ENCODE results near the gene AGMAT.

AGMAT gene

DNA sequence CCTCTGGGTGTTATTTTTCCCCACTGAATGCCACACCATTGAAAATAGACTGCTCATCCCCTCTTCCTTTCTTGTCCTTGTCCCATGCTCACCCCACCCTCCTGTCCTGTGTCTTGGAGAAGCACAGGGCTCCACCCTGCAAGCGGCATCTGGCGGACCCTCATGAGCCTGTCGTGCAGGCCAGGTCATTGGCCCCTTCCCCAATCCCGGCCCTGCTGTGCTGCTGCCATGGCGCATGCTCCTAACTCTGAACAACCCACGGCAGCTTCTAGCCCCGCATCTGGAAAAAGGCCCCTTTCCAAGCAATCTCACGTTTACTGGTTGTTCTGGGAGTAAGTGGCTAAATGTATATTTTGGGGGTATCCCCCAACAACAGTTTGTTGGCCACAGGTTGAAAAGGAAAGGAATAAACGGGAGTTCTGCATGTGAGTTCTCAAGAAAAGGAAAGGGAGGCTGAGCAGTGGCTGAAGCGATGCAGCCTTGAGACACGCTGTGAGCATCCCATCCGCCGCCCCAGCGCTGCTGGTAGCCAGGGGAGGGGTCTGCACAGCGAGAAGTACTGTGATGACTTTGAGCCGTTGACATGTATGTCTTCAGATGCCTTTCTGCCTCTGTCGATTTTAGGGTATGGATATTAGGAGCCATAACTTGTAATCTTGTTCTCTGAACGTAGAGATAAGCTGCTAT, 16.3 kb downstream of the AGMAT start:
- DNase-seq (ENCODE audit: low read depth) = no peak

DNA sequence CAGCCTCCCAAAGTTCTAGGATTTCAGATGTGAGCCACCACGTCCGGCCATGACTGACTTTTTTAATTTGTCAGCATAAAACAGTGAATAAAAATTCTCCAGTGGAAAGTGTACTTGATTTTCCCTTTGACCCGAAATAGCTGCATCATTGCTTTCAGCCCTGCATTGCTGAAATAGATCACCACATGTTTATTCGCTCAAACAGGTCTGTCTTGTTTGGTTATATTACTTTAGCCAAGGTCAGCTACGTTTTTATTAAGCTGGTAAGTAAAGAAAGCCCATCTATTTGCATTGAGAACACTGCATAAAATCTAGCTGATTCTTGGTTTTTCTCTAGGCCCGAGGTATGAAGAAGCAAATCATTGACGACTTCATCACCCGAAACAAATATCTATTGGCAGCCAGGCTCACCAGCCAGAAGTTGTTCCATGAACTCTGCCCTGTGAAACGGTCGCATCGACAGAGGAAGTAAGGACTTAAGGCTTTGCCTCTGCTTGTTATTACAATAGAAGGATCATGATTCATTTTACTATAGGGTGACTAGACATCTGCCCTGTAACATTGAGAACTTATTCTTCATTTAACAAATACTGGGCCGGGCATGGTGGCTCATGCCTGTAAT, 25.6 kb downstream of the AGMAT start:
- DNase-seq (ENCODE audit: low read depth) = no peak

GRCh38 chr1:15558516-15558915, 26.3 kb downstream of the AGMAT start:
- no peak for DNase-seq (ENCODE audit: low read depth)

DNA sequence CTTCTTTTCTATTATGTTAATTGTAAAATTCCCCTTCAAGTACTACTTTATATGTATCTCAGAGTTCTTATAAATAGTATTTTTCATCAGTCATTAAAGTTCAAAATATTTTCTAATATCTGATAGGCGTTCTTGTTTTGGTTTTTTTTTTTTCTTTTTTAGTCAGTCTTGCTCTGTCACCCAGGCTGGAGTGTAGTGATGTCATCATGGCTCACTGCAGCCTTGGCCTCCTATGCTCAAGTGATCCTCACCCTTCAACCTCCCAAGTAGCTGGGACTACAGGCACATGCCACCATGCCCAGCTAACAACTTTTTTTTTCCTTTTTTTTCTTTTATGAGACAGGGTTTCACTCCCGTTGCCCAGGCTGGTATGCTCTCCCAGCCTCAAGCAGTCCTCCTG, 27.3 kb downstream of the AGMAT start:
- peak; percentile 31 for DNase-seq (ENCODE audit: low read depth)

- DNase-seq (ENCODE audit: low read depth) = no peak
These were observed 27.8 kb downstream of the AGMAT start for GRCh38 chr1:15557008-15557407.

- DNase-seq (ENCODE audit: low read depth) = no peak
These were observed 34.3 kb downstream of the AGMAT start for GRCh38 chr1:15550573-15550972.

- no peak for DNase-seq (ENCODE audit: low read depth)
These were observed 38.2 kb downstream of the AGMAT start for GRCh38 chr1:15546641-15547040.

DNA sequence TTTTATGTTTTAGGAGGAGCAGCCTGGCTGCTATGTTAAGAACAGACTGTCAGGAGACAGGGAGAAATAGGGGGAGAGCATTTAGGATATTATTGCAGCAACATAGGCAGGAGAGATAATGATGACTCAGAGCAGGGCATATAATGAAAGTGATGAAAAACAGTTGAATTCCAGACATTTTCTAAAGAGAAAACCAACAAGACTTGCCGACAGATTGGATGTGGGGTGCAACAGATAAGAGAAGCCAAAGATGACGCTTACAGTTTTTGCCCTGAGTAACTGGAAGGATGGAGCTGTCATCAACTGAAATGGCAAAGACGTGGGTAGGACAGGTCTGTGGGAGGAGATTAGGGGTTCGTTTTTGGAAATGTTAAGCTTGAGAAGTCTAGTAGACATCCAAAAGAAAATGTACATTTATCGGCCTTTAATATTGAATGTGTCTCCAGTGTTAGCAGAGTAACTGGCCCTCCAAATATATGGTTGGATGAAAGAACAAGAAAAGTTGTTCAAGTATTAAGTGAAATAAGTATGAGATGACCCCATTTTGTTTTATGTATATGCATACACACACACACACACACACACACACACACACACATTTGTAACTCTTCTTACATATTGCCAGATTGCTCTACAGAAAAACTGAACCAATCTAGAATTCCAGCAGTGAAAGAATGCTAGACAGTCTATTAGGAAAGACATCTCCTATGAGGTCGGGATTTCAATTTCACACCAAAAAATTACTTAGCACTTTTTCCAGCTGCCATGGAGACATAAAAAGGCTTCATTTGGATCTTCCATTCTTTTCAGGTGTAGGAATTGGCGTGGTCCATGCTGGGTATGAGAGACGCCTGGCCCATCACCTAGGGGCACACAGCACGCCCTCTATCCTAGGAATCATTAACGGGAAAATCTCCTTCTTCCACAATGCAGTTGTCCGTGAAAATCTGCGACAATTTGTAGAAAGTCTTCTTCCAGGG, 41.0 kb downstream of the AGMAT start:
- no peak for DNase-seq (ENCODE audit: low read depth)

DNA sequence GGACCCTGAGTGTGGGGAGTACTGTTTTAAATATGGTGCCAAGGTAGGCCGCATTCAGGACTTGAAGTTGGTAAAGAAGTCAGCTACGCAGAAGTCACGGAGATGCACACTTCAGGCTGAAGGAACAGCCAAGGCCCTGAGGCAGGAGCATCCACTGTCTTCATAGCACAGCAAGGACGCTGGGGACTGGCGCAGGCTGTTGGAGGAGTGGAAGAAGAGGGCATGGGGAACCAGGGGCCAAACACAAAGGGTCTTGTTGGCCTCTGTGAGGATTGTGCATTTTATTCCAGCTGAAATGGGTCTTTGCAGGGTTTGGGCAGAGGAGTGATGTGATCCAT, 41.6 kb downstream of the AGMAT start:
- DNase-seq (ENCODE audit: low read depth) = no peak

DNA sequence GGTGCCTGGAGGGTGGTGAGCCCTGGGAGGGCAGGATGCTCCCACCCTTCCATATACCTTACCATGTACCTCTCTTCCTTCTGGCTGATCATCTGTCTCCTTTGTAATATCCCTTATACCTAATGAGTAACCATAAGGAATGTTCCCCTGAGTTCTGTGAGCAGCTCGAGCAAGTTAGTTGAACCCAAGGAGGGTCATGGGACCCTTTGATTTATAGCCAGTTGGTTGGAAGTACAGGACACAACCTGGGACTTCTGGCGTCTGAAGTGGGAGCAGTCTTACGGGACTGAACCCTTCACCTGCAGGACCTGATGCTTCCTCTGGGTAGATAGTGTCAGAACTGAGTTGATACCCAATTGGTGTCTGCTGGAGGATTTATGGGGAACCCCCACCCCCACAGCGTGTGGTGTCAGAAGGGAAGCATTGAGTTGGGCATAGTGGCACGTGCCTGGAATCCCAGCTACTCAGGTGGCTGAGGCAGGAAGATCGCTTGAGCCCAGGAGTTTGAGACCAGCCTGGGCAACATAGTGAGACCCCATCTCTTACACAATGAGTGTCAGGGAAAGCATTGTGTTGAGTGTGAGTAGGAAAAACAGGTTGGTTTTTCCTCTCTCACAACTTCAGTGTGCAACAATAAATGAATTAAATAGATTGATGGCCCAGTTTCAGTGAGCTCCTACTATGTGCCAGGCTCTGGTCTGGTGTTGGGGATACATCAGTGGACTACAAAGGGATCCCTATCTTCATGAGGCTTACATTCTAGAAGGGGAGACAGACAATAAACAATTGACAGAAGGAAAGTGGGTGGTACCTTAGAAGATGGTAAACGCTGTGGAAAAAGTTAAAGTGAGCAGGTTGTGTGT, 42.2 kb downstream of the AGMAT start:
- DNase-seq (ENCODE audit: low read depth) = no peak

GRCh38 chr1:15541231-15541792, 43.5 kb downstream of the AGMAT start:
- no peak for DNase-seq (ENCODE audit: low read depth)

DNA sequence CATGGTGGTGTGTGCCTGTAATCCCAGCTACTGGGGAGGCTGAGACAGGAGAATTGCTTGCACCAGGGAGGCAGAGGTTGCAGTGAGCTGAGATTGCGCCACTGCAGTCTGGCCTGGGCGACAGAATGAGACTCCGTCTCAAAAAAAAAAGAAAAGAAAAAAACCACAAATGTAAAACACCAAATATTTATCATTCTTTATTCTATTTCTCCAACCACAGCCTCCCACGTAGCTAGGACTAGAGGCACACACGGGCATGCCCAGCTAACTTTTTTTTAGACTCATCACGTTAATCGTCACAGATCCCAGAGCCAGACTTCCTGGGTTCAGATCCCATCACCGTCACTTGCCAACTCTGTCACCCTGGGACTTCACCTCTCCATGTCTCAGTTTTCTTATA, 44.7 kb downstream of the AGMAT start:
- DNase-seq (ENCODE audit: low read depth) = no peak

DNA sequence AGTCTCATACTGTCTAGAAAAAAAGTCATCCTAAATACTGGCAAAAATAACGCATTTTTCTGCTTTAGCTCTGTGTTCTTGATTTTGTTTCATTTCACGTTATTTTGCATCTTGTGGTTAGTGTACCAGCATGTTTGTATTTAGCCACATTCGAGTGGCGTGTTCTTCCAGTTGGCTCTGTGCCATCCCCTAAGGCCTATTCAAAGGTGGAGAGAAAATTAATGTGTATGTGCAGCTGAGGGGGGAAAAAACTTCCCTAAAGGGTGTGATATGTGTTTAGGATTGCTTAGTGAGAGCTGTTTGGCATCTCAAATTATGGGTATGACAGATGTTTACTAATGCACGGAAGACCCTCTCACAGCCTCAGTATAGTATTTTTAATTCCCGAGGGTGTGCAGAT, 46.1 kb downstream of the AGMAT start:
- DNase-seq (ENCODE audit: low read depth) = no peak

DNA sequence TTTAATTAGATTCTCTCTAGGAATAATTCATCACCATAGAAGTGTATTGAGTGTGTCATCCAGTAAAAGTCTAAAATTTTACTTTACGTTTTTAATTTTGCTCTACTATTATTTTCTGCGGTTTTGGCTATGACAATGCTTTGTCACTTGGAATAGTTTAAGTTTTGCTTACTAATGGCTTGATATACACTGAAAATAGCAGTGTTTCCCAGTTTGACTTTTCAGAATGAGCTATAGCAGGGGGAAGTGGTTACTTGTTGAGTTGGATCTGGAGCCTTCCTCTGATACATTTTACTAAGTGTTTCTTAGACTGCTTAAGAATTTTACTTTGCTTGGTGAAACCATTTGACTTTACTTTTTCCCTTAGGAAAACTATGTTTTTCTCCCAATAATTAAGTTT, 53.2 kb downstream of the AGMAT start:
- no peak for DNase-seq (ENCODE audit: low read depth)

GRCh38 chr1:15531003-15531402, 53.8 kb downstream of the AGMAT start:
- no peak for DNase-seq (ENCODE audit: low read depth)

- peak; percentile 100 for DNase-seq (ENCODE audit: low read depth)
These were observed 58.1 kb downstream of the AGMAT start, which contains the start of gene DNAJC16 for GRCh38 chr1:15526490-15527339. TSS of gene DNAJC16 (plus strand) at chr1:15526848. CDS start at chr1:15529106, 2,258 bp downstream.

DNA sequence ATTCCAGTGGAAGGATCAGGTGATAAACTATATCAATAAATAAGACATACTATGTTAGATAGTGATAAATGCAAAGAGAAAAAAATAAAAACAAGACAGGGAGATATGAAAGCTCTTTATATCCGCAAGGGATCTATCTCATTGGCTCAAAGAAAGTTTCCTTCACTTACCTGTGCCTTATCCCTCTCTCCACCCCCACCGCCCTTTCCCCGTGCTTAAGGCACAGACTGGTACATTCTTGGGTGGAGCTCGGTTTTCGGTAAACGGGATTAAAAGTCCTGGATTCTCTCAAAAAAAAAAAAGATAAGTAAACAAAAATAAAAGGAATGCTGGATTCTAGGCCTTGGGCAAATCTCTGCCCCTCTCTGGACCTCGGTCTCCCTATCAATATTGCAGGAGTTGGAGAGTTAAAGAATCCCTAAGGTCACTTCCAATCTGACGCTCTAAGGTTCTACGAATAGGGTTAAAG, 58.8 kb downstream of the AGMAT start:
- DNase-seq (ENCODE audit: low read depth) = no peak

- DNase-seq (ENCODE audit: low read depth) = peak; percentile 6
These were observed 59.5 kb downstream of the AGMAT start for GRCh38 chr1:15525050-15526020.
